Measurements from ENCODE around the gene GBE1.

The GBE1 gene

DNA sequence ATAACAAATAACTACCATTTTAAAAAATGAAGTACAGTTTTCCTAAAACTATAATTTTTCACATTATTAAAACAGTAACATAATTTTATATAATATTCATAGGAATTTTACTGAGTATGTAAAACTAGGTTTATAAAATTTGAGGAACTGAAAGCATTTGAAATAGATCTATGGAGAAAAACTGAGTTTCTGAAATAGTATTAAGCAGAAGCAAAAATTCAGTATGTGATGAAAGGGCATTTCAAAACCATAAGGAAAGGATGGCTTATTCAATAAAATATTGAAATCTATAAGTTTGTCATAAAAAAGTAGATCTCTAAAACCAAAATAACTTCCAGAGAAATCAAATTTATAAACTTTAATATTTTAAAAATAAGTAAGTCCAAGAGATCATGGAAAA, 53.4 kb downstream of the GBE1 start:
- ChIA-PET CTCF (no interaction called here), POLR2A (no interaction called here)
- DNase-seq (ENCODE audit: low read depth, low spot score): no peak

GRCh38 chr3:81702126-81702525, 59.3 kb downstream of the GBE1 start:
- POLR2A ChIA-PET: no interaction called here
- TF ChIP-seq, protein P1, sequence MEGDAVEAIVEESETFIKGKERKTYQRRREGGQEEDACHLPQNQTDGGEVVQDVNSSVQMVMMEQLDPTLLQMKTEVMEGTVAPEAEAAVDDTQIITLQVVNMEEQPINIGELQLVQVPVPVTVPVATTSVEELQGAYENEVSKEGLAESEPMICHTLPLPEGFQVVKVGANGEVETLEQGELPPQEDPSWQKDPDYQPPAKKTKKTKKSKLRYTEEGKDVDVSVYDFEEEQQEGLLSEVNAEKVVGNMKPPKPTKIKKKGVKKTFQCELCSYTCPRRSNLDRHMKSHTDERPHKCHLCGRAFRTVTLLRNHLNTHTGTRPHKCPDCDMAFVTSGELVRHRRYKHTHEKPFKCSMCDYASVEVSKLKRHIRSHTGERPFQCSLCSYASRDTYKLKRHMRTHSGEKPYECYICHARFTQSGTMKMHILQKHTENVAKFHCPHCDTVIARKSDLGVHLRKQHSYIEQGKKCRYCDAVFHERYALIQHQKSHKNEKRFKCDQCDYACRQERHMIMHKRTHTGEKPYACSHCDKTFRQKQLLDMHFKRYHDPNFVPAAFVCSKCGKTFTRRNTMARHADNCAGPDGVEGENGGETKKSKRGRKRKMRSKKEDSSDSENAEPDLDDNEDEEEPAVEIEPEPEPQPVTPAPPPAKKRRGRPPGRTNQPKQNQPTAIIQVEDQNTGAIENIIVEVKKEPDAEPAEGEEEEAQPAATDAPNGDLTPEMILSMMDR (IDR thresholded peaks at IDR 0.05; ENCODE audit: insufficient read depth, low read length, missing control alignments): no peak
- no peak for DNase-seq (ENCODE audit: low read depth, low spot score)
- CTCF ChIA-PET: no interaction called here
- H3K4me3 ChIP-seq (ENCODE audit: low read depth, low read length): no peak overlapping the region

More for the DNA sequence above, 53.4 kb downstream of the GBE1 start:
- H3K4me3 ChIP-seq (ENCODE audit: low read depth, low read length): no peak overlapping the region
- TF ChIP-seq, protein P1 (IDR thresholded peaks at IDR 0.05; ENCODE audit: insufficient read depth, low read length, missing control alignments): no peak

GRCh38 chr3:81699536-81700320, 61.7 kb downstream of the GBE1 start:
- DNase-seq (ENCODE audit: low read depth, low spot score): no peak
- CTCF ChIA-PET: no interaction called here
- TF ChIP-seq, protein P1 (IDR thresholded peaks at IDR 0.05; ENCODE audit: insufficient read depth, low read length, missing control alignments): no peak
- POLR2A ChIA-PET: no interaction called here
- H3K4me3 ChIP-seq (ENCODE audit: low read depth, low read length): no peak overlapping the region

- CTCF ChIA-PET: interaction anchor here (0.7 to 0.9 kb wide), 2 partner anchors 10 to 29 kb away, joined by 3 to 4 read pairs; no protein-coding TSS in a partner anchor
- DNase-seq (ENCODE audit: low read depth, low spot score): no peak
- TF ChIP-seq, protein P1 (IDR thresholded peaks at IDR 0.05; ENCODE audit: insufficient read depth, low read length, missing control alignments): no peak
- H3K4me3 ChIP-seq (ENCODE audit: low read depth, low read length): no peak overlapping the region
- POLR2A ChIA-PET: no interaction called here
Observed at GRCh38 chr3:81696090-81696489, 65.4 kb downstream of the GBE1 start.

DNA sequence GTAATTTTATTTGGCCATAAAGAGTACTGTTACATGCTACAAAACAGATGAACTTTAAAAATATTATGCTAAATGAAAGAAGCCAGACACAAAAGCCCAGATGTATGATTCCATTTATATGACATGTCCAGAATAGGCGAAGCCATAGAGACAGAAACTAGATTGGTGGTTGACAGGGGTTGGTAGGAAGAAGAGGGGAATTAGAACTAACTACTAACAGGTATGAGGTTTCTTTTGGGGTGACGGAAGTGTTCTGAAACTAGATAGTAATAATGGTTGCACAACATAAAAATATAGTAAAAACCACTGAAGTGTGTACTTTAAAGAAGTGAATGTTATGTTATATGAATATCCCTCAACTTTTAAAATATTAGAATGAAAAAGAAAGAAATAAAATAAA, 66.1 kb downstream of the GBE1 start:
- no peak overlapping the region for H3K4me3 ChIP-seq (ENCODE audit: low read depth, low read length)
- CTCF ChIA-PET: no interaction called here
- POLR2A ChIA-PET: no interaction called here
- TF ChIP-seq, protein P1 (IDR thresholded peaks at IDR 0.05; ENCODE audit: insufficient read depth, low read length, missing control alignments): no peak
- DNase-seq (ENCODE audit: low read depth, low spot score): no peak

DNA sequence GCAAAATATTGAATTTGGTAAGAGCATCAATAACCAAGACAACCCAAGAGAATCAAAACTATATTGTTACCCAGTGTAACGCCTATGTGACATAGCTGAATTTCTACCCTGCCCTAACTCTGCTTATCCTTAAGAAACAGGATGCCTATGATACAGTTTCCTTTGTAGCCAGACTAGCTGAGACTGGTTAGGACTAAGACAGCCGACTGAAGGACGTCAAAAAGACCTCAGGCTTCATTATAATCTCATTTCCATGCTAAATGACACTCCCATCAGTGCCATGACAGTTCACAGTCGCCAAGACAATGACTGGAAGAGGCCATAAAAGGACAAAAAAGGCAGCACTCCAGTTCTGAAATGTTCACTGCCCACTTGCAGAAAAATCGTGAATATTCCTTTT, 66.8 kb downstream of the GBE1 start:
- TF ChIP-seq, protein P1 (IDR thresholded peaks at IDR 0.05; ENCODE audit: insufficient read depth, low read length, missing control alignments): no peak
- CTCF ChIA-PET: no interaction called here
- H3K4me3 ChIP-seq (ENCODE audit: low read depth, low read length): no peak overlapping the region
- POLR2A ChIA-PET: no interaction called here
- no peak for DNase-seq (ENCODE audit: low read depth, low spot score)
